HepG2 (cell line): Measurements from ENCODE around the gene CDYL2.

Experiments
- ADNP ChIP-seq: sonication (generic); formaldehyde crosslinking; IDR thresholded peaks from 2 replicates; pipeline ENCODE4 v1.4.0; 2020; ENCODE audit warnings: missing genetic modification reagents
- HNRNPLL ChIP-seq: fragments of 200-400 bp; formaldehyde crosslinking; IDR thresholded peaks from 2 replicates; pipeline ENCODE4 v1.6.1; 2017; ENCODE audit warnings: mild to moderate bottlenecking, low read depth, low read length; ENCODE audit not compliant: poor library complexity, severe bottlenecking
- JARID2 ChIP-seq: sonication (generic); formaldehyde crosslinking; IDR thresholded peaks from 2 replicates; pipeline ENCODE4 v1.8.1; 2023; ENCODE audit warnings: missing genetic modification reagents, inconsistent platforms; ENCODE audit not compliant: insufficient replicate concordance
- SP2 ChIP-seq: sonication (generic); formaldehyde crosslinking; IDR thresholded peaks from 2 replicates; pipeline ENCODE4 v1.5.1; 2020; ENCODE audit warnings: mild to moderate bottlenecking, missing genetic modification reagents
- ZNF484 ChIP-seq: sonication (generic); formaldehyde crosslinking; IDR thresholded peaks from 2 replicates; pipeline ENCODE4 v1.5.1; 2020; ENCODE audit warnings: mild to moderate bottlenecking, low read depth, missing genetic modification reagents, borderline replicate concordance

- TF ChIP-seq JARID2 (CRISPR knock-in tag) (no peak), ZNF484 (no peak), HNRNPLL (no peak), ADNP (CRISPR knock-in tag) (no peak), SP2 (no peak)
These were observed 188.7 kb downstream of the CDYL2 start for GRCh38 chr16:80615735-80616134.
